Hematopoietic multipotent progenitor cell treated with erythropoietin and hydrocortisone succinate and interleukin-3 and kit ligand, for 17 days (in vitro differentiated cells): Measurements from ENCODE around the gene MIEF2.
"Not testable (repeated sequence)": the region's sequence is repeated elsewhere in the genome, so short reads cannot be mapped to it uniquely, and the experiment has no call there.

ENCODE experiments used
- DNase-seq: peaks from one replicate; pipeline ENCODE4 v3.0.0-alpha.2; 2015; ENCODE audit warnings: low spot score

The MIEF2 gene

DNA sequence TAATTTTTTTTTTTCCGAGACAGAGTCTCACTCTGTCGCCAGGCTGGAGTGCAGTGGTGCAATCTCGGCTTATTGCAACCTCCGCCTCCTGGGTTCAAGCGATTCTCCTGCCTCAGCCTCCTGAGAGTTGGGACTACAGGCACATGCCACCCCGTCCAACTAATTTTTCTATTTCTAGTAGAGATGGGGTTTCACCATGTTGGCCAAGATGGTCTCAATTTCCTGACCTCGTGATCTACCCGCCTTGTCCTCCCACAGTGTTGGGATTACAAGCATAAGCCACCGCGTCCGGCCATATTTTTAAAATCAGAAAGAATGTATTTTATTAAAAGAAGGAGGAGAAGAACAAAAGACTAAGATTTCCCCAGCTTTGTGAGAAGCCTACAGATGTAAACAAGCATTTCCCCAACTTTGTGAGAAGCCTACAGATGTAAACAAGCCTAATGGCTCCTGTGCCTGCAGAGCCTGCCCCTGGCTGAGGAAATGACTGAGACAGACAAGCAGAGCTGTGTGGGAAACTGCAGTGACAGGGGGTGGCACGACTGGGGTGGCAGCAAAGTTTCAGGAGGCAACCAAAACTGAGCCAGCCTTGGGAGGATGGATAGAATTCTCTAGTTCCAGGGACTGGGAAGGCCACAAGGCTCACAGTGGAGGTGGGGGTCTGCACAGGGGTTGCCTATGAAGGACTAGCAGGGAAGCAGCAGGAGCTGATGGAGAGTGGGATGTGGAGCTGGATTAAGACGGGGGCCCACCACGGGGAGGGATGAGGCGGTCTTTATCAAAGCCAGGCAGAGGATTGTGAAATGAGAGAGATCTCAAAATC lies 31.5 kb downstream of the MIEF2 start:
- DNase-seq: no peak

DNA sequence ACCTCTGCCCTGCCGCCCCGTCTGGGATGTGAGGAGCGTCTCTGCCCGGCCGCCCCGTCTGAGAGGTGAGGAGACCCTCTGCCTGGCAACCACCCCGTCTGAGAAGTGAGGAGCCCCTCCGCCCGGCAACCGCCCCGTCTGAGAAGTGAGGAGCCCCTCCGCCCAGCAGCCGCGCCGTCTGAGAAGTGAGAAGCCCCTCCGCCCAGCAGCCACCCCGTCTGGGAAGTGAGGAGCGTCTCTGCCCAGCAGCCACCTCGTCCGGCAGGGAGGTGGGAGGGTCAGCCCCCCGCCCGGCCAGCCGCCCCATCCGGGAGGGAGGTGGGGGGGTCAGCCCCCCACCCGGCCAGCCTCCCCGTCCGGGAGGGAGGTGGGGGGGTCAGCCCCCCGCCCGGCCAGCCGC lies 37.6 kb downstream of the MIEF2 start:
- DNase-seq: not testable (repeated sequence)

DNA sequence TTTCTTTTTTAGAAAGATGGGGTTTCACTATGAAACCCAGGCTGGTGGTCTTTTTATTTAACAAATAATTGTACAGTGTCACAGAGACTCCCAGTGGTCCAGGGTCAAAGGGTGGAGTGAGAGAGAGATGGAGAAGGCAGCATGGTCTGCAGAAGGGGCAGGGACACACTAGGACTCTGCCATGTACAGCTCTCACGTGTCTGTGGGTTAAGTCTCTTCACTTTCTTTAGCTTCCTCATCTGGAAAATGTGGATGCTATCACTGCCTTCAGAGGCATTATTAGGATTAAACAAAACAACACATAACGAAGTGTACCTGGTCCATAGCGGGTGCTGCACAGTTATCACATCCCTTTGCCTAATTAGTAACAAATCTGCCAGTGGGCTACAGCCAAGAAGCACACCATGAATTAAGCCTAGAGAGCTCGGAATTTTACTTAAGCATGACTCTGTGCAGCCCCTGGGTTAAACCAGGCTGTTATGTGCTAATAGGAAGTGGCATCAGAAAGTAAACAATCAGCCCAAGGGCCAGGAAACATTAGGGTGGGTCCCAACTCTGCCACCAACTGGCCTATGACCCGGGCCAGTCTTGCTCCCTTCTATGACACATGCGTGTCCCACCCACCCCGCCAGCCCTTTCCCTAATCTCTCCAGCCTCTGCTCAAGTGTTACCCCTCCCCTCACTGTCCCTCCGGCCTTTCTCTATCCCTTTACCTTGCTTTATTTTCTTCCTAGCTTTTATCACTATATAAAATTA lies 40.4 kb downstream of the MIEF2 start:
- DNase-seq: no peak

DNA sequence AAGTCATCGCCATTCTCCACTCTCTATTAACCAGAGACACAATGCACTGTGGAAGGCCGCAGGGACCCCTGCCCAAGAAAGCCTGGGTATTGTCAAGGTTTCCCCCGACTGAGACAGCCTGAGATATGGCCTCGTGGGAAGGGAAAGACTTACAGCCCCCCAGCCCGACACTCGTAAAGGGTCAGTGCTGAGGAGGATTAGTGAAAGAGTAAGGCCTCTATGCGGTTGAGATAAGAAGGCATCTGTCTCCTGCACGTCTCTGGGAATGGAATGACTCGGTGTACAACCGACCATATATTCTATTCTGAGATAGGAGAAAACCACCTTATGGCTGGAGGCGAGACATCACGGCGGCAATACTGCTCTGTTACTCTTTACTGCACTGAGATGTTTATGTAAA lies 42.7 kb downstream of the MIEF2 start:
- not testable (repeated sequence) for DNase-seq

DNA sequence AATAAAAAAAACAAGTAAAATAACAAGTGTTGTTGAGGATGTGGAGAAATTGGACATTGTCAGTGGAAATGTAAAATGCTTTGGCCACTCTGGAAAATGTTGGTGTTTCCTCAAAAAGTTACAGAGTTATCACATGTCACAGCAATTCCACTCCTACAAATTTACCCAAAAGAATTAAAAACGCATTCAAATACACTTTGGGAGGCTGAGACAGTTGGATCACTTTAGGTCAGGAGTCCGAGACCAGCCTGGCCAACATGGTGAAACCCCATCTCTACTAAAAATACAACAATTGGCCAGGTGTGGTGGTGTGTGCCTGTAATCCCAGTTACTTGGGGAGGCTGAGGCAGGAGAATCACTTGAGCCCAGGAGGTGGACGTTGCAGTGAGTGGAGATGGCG lies 48.7 kb downstream of the MIEF2 start:
- no peak for DNase-seq

DNA sequence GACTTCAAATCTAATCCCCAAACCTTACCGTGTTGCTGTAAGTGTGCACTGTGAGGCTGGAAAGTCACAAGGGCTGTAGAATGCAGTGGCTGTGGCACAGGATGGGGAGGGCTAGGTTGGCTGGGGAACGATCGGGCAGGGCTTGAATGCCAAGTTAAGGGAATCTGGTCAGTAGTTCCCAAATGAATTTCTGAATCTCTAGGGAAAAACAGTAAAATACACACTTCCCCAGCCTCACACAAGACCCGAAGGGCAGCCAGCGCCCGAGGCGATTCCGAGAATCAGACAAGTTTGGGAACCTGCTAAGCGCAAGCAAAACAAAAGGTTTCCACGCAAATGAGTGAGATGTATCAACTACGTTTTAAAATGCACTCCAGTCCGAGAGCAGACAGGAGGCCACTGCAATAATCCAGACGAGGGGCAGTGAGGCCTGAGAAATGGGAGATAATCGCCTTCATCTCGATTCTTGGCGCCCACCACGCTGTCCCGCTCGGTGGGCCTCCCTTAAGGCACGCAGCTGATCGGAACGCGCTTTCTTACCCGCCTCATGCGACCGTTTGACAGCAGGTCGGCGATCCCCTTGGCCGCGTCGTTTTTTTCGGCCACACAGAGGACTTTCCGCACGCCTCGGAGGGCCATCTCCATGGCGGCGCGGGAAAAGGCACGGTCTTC lies 53.7 kb downstream of the MIEF2 start:
- peak; percentile 15 for DNase-seq

DNA sequence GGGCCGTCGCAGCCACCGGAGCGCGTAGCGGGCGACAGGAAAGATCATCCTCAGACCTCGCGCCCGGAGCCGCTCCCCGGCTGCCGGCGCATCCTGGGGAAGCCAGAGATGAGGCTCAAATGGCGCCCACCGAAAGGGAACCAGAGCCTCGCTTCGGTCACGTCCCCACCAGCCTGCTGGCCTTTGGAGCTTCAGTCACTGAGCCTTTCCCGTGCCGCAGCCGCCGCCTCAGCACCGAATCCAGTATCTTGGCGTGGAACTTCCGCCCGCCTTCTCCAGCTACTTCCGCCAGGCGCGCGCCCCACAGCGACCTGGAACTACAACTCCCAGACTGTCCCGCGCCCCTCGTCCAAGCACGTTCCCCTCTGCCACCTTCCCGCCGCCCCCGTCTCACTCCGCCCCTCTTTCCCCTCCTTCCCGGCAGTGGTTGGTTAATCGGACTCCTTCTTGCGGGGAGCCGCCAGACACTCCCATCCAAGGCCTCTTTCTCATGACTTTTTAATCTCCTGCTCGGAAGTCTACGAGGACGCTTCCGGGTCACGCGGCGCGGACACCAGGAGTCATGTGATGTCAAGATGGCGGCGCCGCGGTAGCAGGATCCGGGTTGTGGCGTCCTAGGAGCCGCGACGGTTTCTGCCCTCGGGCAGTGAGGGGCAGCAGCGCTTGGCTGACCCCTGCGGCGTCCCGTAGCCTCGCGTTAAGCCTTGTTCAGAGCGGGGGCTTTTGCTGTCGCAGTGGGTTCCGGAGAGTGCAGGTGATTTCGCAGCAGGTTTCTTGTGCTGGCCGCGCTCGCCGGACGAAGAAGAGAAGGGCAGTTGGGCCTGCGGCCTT lies 54.5 kb downstream of the MIEF2 start, which contains the start of the genes SMCR8 and TOP3A:
SMCR8 (plus strand) TSS at position 563 of the 831 bp plus-strand sequence. CDS start 497 bp downstream, outside the sequence.
TOP3A (minus strand) TSS at position 264 of the 831 bp plus-strand sequence; CDS start at position 48, 216 bp downstream.
- DNase-seq: peak; percentile 92

DNA sequence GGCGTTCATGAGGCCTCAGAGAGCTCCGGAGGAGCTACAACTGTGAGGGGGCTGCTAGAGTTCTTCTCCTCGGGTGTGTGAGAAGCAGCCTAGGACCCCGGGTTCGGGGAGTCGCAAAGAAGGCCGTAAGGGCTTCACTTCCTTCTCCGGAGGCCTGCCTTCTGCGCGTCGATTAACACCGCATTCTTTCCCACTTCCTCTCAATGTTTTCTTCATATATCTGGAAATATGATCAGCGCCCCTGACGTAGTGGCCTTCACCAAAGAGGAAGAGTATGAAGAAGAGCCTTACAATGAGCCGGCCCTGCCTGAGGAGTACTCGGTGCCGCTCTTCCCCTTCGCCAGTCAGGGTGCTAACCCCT lies 55.1 kb downstream of the MIEF2 start:
- no peak for DNase-seq

DNA sequence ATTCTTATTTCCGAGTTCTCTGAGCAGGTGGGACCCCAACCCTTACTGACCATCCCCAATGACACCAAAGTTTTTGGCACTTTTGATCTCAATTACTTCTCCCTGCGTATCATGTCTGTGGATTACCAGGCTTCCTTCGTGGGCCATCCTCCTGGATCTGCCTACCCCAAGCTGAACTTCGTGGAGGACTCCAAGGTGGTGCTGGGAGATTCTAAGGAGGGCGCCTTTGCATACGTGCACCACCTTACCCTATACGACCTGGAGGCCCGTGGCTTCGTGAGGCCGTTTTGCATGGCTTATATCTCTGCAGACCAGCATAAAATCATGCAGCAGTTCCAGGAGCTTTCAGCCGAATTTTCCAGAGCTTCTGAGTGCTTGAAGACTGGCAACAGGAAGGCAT lies 55.5 kb downstream of the MIEF2 start:
- DNase-seq: no peak
